Neuronal stem cell (in vitro differentiated cells): ENCODE data around the gene ADGRV1.
A peak's percentile ranks its signal among the peaks of the same experiment; 100 is the strongest.
"Not testable (repeated sequence)": the region's sequence is repeated elsewhere in the genome, so short reads cannot be mapped to it uniquely, and the experiment has no call there.

ENCODE experiments used
- DNase-seq: peaks from one replicate; pipeline ENCODE4 v3.0.0-alpha.2; 2013; ENCODE audit warnings: low spot score
- H2AFZ ChIP-seq: one replicate; pipeline ENCODE4 v1.6.1; 2013; ENCODE audit warnings: mild to moderate bottlenecking, low read length, inconsistent platforms
- H2AK5ac ChIP-seq: 2 replicates; pipeline ENCODE4 v1.6.1; 2013; ENCODE audit warnings: low read depth, mild to moderate bottlenecking, inconsistent platforms, low read length, moderate library complexity, mixed read lengths
- H2BK120ac ChIP-seq: 2 replicates; pipeline ENCODE4 v1.6.1; 2013; ENCODE audit warnings: low read depth, mild to moderate bottlenecking, inconsistent platforms, low read length, moderate library complexity, mixed read lengths
- H2BK12ac ChIP-seq: one replicate; pipeline ENCODE4 v1.6.1; 2013; ENCODE audit warnings: low read length, inconsistent platforms
- H2BK15ac ChIP-seq: 2 replicates; pipeline ENCODE4 v1.6.1; 2013; ENCODE audit warnings: mild to moderate bottlenecking, low read length, inconsistent platforms, mixed read lengths
- H2BK5ac ChIP-seq: one replicate; pipeline ENCODE4 v1.6.1; 2013; ENCODE audit warnings: inconsistent platforms, mild to moderate bottlenecking, low read length, moderate library complexity
- H3K14ac ChIP-seq: one replicate; pipeline ENCODE4 v1.6.1; 2013; ENCODE audit warnings: low read length, inconsistent platforms
- H3K18ac ChIP-seq: 2 replicates; pipeline ENCODE4 v1.6.1; 2013; ENCODE audit warnings: low read length, inconsistent platforms
- H3K23ac ChIP-seq: 2 replicates; pipeline ENCODE4 v1.6.1; 2013; ENCODE audit warnings: low read depth, mild to moderate bottlenecking, mixed read lengths, low read length, inconsistent platforms; ENCODE audit not compliant: poor library complexity
- H3K27ac ChIP-seq: replicated peaks from 3 replicates; pipeline ENCODE4 v1.5.1; 2013; ENCODE audit warnings: low read length, inconsistent platforms
- H3K27me3 ChIP-seq, 3 experiments: 2 replicates each; pipeline ENCODE4 v1.6.1; 2013; ENCODE audit warnings: low read length in 3 of 3, mild to moderate bottlenecking in 2 of 3, inconsistent platforms in 1 of 3, low read depth in 1 of 3, mixed read lengths in 1 of 3, moderate library complexity in 1 of 3; ENCODE audit not compliant: control insufficient read depth in 3 of 3, insufficient read depth in 3 of 3
- H3K36me3 ChIP-seq, 2 donors: replicated peaks in 1 of 2; 2 replicates each; pipeline ENCODE4 v1.6.1; 2013; ENCODE audit warnings: low read length in 2 of 2; ENCODE audit not compliant: control insufficient read depth in 2 of 2, insufficient read depth in 2 of 2
- H3K4ac ChIP-seq: 2 replicates; pipeline ENCODE4 v1.6.1; 2013; ENCODE audit warnings: inconsistent platforms, mild to moderate bottlenecking, low read length, moderate library complexity
- H3K4me1 ChIP-seq, 2 donors: 1 replicate in 1 of 2; 2 replicates in 1 of 2; pipeline ENCODE4 v1.6.1; 2013; ENCODE audit warnings: low read length in 2 of 2, low read depth in 1 of 2; ENCODE audit not compliant: control insufficient read depth in 2 of 2, insufficient read depth in 1 of 2
- H3K4me2 ChIP-seq: one replicate; pipeline ENCODE4 v1.6.1; 2013; ENCODE audit warnings: mild to moderate bottlenecking, low read length, inconsistent platforms; ENCODE audit not compliant: insufficient read depth, poor library complexity, severe bottlenecking
- H3K4me3 ChIP-seq, 2 donors: 2 replicates each; pipeline ENCODE4 v1.5.1; 2013; ENCODE audit warnings: low read length in 2 of 2, mild to moderate bottlenecking in 2 of 2, inconsistent platforms in 1 of 2, moderate library complexity in 1 of 2
- H3K79me1 ChIP-seq: one replicate; pipeline ENCODE4 v1.6.1; 2013; ENCODE audit warnings: low read depth, mild to moderate bottlenecking, inconsistent platforms, low read length, moderate library complexity
- H3K9ac ChIP-seq: one replicate; pipeline ENCODE4 v1.6.1; 2013; ENCODE audit warnings: mild to moderate bottlenecking, low read depth, low read length, inconsistent platforms; ENCODE audit not compliant: poor library complexity
- H3K9me3 ChIP-seq, 2 donors: replicated peaks in 1 of 2; 2 replicates each; pipeline versions ENCODE3 to v1.6.1; 2013; ENCODE audit warnings: low read length in 2 of 2, mild to moderate bottlenecking in 2 of 2, inconsistent platforms in 1 of 2, low read depth in 1 of 2, mixed read lengths in 1 of 2, moderate library complexity in 1 of 2; ENCODE audit not compliant: control insufficient read depth in 2 of 2, insufficient read depth in 1 of 2
- H4K8ac ChIP-seq: one replicate; pipeline ENCODE4 v1.6.1; 2013; ENCODE audit warnings: low read depth, mild to moderate bottlenecking, inconsistent platforms, low read length, moderate library complexity
- H4K91ac ChIP-seq: one replicate; pipeline ENCODE4 v1.6.1; 2013; ENCODE audit warnings: low read length, low read depth, mild to moderate bottlenecking, inconsistent platforms; ENCODE audit not compliant: poor library complexity
- WGBS, 2 donors: extraction: QIAGEN DNeasy Blood & Tissue Kit; methylation state at CpG; one replicate each; pipeline ENCODE4 v1.1.7; 2013; ENCODE audit warnings: missing lambda C conversion rate in 2 of 2, mixed read lengths in 1 of 2; ENCODE audit not compliant: insufficient read length in 2 of 2, insufficient replicate concordance in 1 of 2; ENCODE audit errors: extremely low coverage in 2 of 2; 5-methylcytosine and 5-hydroxymethylcytosine counted together

ADGRV1 gene

DNA sequence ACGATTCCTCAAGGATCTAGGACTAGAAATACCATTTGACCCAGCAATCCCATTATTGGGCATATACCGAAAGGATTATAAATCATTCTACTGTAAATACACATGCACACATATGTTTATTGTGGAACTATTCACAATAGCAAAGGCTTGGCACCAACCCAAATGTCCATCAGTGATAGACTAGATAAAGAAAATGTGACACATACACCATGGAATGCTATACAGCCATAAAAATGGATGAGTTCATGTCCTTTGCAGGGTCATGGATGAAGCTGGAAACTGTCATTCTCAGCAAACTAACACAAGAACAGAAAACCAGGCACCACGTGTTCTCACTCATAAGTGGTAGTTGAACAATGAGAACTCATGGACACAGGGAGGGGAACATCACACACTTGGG, 241.9 kb downstream of the ADGRV1 start:
- H3K18ac ChIP-seq, H2BK12ac ChIP-seq, H3K36me3 ChIP-seq, H3K79me1 ChIP-seq, H3K4me3 ChIP-seq, H3K4ac ChIP-seq, H3K4me2 ChIP-seq, H2BK15ac ChIP-seq, H3K9me3 ChIP-seq, H3K23ac ChIP-seq, H2AK5ac ChIP-seq, H3K27ac ChIP-seq, DNase-seq, H2BK5ac ChIP-seq, H2AFZ ChIP-seq, H4K91ac ChIP-seq, H2BK120ac ChIP-seq, H3K9ac ChIP-seq, H3K14ac ChIP-seq, H3K27me3 ChIP-seq, H4K8ac ChIP-seq, H3K4me1 ChIP-seq: not testable (repeated sequence)
- no CpG with 5 or more reads among the region's 3 CpGs for WGBS, 2 donors

DNA sequence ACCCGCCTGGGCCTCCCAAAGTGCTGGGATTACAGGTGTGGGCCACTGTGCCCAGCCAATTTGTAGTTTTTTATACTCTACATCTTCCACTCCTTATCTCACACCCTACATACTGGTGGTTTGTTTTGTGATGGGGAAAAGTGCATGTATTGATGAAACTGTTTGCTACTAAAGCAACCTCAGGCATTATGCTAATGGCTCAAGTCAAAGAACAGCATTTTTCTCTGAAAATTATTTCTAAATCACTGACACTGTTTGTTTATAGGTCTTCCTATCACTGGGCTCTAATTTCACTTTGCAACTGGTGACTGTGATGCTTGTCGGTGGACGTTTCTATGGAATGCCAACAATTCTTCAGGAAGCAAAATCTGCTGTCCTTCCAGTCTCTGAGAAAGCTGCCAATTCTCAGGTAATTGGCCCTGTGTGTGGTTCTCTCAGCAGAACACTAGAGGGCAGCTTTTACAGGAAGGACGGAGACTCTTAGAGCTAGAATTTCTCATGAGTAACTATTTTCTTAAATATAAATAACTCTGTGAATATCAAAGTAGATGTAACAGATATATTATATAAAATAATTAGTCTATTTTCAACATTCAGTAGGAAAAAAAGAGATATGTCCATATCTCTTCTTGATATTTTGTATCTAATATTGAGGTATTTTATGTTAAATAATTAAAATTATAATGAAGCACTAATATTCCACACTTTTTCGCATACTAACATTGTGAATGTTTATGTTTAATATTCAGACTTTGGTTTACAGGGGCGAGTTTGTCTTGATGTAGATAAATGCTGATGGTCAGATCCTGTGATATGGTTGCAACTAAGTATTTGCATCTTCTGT, 244.1 kb downstream of the ADGRV1 start:
- Histone ChIP-seq H2BK120ac (no peak overlapping the region), H3K9ac (no peak overlapping the region), H2BK12ac (no peak overlapping the region), H3K36me3 (peaks cover 2 to 14% of the 10 kb centered on the region in 2 donors), H3K27ac (no peak overlapping the region), H3K4me1 (peaks cover 0 to 3% of the 10 kb centered on the region in 2 donors), H2AK5ac (no peak overlapping the region), H3K9me3 (peaks cover 0 to 2% of the 10 kb centered on the region in 2 donors), H3K23ac (no peak overlapping the region), H3K4me2 (no peak overlapping the region), H3K4ac (no peak overlapping the region), H3K18ac (no peak overlapping the region), H4K8ac (no peak overlapping the region), H2AFZ (no peak overlapping the region), H4K91ac (no peak overlapping the region), H3K4me3 (no peak overlapping the region), H2BK5ac (no peak overlapping the region), H2BK15ac (no peak overlapping the region), H3K79me1 (no peaks in the 10 kb centered on the region), H3K27me3 (no peaks in the 10 kb centered on the region), H3K14ac (no peak overlapping the region)
- no CpG with 5 or more reads among the region's 6 CpGs for WGBS, 2 donors
- DNase-seq: peak; percentile 12

GRCh38 chr5:90803381-90803780, 244.8 kb downstream of the ADGRV1 start:
- H3K27ac ChIP-seq: no peak overlapping the region
- no peak overlapping the region for H3K9ac ChIP-seq
- H3K18ac ChIP-seq: no peak overlapping the region
- no peak overlapping the region for H2BK5ac ChIP-seq
- H3K4me3 ChIP-seq: no peak overlapping the region
- peaks cover 0 to 2% of the 10 kb centered on the region in 2 donors for H3K9me3 ChIP-seq
- no peaks in the 10 kb centered on the region for H3K27me3 ChIP-seq
- H3K79me1 ChIP-seq: no peaks in the 10 kb centered on the region
- peaks cover 3 to 20% of the 10 kb centered on the region in 2 donors for H3K36me3 ChIP-seq
- peaks cover 0 to 4% of the 10 kb centered on the region in 2 donors for H3K4me1 ChIP-seq
- H3K14ac ChIP-seq: no peak overlapping the region
- no CpG with 5 or more reads among the region's 4 CpGs for WGBS, 2 donors
- H3K4ac ChIP-seq: no peak overlapping the region
- H2BK120ac ChIP-seq: no peak overlapping the region
- no peak overlapping the region for H3K23ac ChIP-seq
- H4K91ac ChIP-seq: no peak overlapping the region
- no peak overlapping the region for H2BK12ac ChIP-seq
- H3K4me2 ChIP-seq: no peak overlapping the region
- H4K8ac ChIP-seq: no peak overlapping the region
- no peak overlapping the region for H2AK5ac ChIP-seq
- no peak overlapping the region for H2AFZ ChIP-seq
- H2BK15ac ChIP-seq: no peak overlapping the region
- DNase-seq: no peak

- H3K27ac ChIP-seq: no peak overlapping the region
Observed at GRCh38 chr5:90803876-90804275, 245.3 kb downstream of the ADGRV1 start.

More at GRCh38 chr5:90803876-90804275, 245.3 kb downstream of the ADGRV1 start:
- H3K79me1 ChIP-seq: no peaks in the 10 kb centered on the region
- peaks cover 0 to 4% of the 10 kb centered on the region in 2 donors for H3K4me1 ChIP-seq
- H3K23ac ChIP-seq: no peak overlapping the region
- WGBS, 2 donors: no CpG with 5 or more reads among the region's 2 CpGs
- H3K4me2 ChIP-seq: no peak overlapping the region
- DNase-seq: no peak
- H4K91ac ChIP-seq: no peak overlapping the region
- H3K36me3 ChIP-seq: peaks cover 3 to 25% of the 10 kb centered on the region in 2 donors
- H2AK5ac ChIP-seq: no peak overlapping the region
- H2BK5ac ChIP-seq: no peak overlapping the region
- no peak overlapping the region for H3K18ac ChIP-seq
- no peak overlapping the region for H2AFZ ChIP-seq
- no peak overlapping the region for H3K9ac ChIP-seq
- H2BK12ac ChIP-seq: no peak overlapping the region
- no peak overlapping the region for H2BK15ac ChIP-seq
- peaks cover 0 to 2% of the 10 kb centered on the region in 2 donors for H3K9me3 ChIP-seq
- no peak overlapping the region for H3K4ac ChIP-seq
- no peaks in the 10 kb centered on the region for H3K27me3 ChIP-seq
- H3K14ac ChIP-seq: no peak overlapping the region
- H4K8ac ChIP-seq: no peak overlapping the region
- H3K4me3 ChIP-seq: no peak overlapping the region
- H2BK120ac ChIP-seq: no peak overlapping the region
